Measurements from ENCODE around the gene STARD7.

GRCh38 chr2:96143231-96143847 is 65.3 kb downstream of the STARD7 start:
- TF ChIP-seq SP1 (IDR thresholded peaks at IDR 0.05): no peak
- no peak for TF ChIP-seq BHLHE40 (IDR thresholded peaks at IDR 0.05; ENCODE audit: borderline replicate concordance)
